NCI-H774 (cell line): Measurements from ENCODE around the gene HMGXB3.

Experiments used
- DNase-seq: peaks from one replicate; lab custom pipeline; 2025; lab: John Stamatoyannopoulos, UW

HMGXB3 gene

DNA sequence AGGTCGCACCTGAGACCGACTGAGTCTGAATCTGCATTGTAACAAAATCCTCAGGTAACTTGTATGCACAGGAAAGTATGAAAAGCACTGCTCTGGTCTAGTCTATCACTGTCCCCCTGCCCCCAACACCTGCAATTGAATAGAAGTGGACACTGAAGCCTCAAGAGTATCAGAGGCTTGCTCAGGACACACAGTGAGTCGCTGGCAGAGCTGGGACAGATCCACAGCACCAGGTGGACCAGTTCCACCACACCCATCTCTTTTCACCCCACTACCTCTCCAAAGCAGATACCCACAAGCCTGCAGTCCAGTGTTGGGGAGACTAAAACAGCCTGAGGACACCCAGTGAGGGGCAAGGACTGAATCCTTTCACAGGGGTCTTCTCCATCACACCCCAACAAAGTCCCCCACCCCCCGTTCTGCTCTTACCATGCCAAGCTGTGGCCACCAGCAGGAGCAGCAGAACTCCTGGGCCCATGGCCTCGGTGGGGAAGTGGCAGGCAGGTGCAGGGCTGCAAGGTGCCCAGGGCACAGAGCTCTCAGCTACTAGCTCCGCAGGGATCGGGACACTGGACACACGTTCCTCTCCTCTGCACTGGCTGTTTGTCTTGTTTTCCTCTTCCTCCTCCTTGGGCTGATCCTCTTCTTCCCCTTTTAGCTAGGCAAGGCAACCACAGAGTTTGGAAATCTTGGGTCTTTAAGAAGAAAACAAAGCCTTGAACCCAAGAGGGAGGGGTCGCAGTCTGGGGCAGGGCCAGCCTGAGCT, 85.6 kb downstream of the HMGXB3 start, which contains the start of gene CSF1R:
Gene CSF1R, minus strand, starts transcription at position 605 of the 766 bp plus-strand sequence. Its CDS starts 127 bp downstream, at position 478.
- no peak for DNase-seq

DNA sequence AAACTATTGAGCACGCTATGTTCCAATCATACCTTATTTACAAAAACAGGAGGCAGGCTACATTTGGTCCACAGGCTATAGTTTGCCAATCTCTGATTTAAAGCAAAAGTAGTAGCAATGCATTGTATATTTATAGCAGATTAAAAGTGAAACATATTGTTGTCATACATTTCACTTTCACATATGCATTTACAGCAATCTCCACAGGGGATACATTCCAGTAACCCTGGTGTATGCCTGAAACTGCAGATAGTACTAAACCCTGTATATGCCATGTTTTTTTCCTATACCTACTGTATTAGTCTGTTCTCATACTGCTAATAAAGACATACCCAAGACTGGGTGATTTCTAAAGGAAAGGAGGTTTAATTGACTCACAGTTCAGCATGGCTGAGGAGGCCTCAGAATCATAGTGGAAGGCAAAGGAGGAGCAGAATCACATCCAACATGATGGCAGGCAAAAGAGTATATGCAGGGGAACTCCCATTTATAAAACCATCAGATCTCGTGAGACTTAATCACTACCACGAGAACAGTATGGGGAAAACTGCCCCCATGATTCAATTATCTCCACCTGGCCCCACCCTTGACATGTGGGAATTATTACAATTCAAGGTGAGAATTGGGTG, 91.7 kb downstream of the HMGXB3 start:
- no peak for DNase-seq

DNA sequence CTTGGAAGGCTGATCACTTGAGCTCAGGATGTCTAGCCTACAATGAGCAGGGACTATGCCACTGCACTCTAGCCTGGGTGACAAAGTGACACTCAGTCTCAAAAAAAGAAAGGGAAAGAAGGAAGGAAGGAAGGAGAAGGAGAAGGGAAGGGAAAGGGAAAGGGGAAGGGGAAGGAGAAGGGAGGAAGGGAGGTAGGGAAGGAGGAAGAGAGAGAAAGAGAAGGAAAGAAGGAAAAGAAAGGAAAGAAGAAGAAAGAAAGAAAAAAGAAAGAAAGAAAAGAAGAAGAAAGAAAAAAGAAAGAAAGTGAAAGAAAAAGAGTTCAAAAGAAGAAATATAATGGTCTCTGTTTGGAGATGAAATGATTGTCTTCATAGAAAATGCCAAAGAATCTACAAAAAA, 96.6 kb downstream of the HMGXB3 start:
- no peak for DNase-seq

DNA sequence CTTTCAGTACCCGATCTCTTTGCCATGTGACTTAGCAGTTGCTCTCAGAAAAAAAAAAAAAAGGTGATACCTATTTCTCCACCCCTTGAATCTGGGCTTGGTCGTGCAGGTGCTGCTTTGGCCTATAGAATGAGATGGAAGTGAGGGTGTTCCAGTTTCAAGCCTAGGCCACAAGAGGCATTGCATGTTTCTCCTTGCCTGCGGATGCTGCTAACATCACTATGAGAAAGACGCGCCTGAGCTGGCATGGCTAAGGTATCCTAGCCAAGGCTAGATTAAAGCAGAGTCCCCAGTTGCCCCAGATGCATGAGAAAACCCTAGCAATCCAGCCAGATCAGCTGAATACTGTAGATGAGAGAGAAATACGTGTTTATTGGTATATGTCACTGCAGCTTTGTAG, 100.5 kb downstream of the HMGXB3 start:
- DNase-seq = no peak
